Body of pancreas (tissue), 4 donors: ENCODE measurements around the gene LGALS3.
A peak's percentile ranks its signal among the peaks of the same experiment; 100 is the strongest.

Source experiments
- CTCF ChIP-seq, 7 experiments: fragments of 450-650 bp in 4 of 7; fragments of 200-600 bp in 3 of 7; sonication (generic) in 3 of 7; IDR thresholded peaks; one replicate each; pipeline ENCODE4 v1.5.1; 2016 to 2019; ENCODE audit warnings: antibody characterized with exemption in 7 of 7
- POLR2A ChIP-seq, 3 donors: fragments of 450-650 bp; IDR thresholded peaks; one replicate each; pipeline ENCODE4 v1.6.1; 2016; ENCODE audit warnings: antibody characterized with exemption in 3 of 3, mild to moderate bottlenecking in 2 of 3

- TF ChIP-seq POLR2A (IDR thresholded peaks at IDR 0.05) (peak in 2 of 3 donors; percentile 51 to 59), CTCF (IDR thresholded peaks at IDR 0.05) (no peak)
Measured at GRCh38 chr14:55191203-55192053, 62.4 kb downstream of the LGALS3 start, which contains the start of gene DLGAP5.
